Kidney glomerular epithelial cell (primary cell): ENCODE measurements around the gene LDHAL6B.

Experiments used
- DNase-seq: peaks from one replicate; lab custom pipeline; 2025; lab: John Stamatoyannopoulos, UW

LDHAL6B gene

DNA sequence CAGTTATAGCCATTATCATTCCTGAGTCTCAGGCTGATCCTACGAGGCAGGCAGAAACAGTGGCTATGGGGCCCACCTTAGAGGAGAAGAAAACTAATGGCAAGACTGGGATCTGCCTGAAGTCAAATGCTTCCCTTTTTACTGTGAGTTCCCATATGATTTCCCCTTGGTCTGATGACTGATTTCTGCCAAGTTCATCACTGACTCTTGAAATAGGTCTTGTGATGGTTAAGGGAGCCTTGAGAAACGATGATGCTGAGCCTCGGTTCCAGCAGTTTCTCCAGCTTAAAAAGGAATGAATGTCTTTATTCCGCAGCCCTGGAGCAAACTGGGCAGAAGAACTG is 29.4 kb upstream of the LDHAL6B start:
- DNase-seq: no peak

DNA sequence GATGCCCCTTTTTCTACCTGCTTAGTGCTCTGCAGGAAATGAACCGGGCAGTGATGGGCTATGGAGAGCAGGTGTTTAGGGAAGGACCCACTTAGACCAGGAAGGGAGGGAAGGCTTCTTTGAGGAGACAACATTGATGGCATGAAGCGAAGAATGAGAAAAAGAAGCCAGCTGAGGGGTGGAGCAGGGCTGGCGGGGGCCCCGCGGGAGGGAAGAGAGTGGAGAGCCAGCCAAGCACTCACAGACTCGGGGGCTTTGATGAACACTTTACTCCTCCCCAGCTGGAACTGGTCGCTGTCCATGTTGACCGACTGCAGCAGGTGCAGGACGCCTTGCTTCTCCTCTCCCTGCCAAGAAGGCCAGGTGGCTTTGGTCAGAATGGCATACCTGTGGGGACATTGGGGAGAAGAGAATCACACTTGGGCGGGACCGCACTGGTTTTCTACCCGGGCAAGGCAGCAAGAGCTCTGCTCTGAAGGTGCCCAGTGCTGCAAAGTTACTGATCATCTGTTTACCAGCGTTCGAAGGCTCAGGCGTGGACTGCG is 28.4 kb upstream of the LDHAL6B start:
- no peak for DNase-seq

DNA sequence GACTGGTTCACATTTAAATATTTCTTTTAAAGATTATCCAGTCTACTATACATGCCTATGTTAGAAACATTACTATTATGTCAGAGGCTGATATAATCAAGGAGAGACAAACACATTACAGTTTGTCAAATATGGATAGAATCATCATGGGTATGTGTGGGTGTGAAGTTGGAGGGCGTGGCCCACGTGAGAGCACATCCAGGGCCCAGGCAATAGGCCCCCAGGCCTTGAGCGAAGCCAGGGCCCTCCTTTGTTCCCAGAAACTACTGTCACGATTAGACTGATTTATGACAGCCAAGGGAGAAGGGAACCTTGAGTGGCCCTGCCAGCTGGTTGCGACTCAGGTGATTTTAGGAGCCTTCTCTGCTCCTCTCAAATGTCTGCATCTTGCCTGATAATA is 26.9 kb upstream of the LDHAL6B start:
- DNase-seq: no peak

DNA sequence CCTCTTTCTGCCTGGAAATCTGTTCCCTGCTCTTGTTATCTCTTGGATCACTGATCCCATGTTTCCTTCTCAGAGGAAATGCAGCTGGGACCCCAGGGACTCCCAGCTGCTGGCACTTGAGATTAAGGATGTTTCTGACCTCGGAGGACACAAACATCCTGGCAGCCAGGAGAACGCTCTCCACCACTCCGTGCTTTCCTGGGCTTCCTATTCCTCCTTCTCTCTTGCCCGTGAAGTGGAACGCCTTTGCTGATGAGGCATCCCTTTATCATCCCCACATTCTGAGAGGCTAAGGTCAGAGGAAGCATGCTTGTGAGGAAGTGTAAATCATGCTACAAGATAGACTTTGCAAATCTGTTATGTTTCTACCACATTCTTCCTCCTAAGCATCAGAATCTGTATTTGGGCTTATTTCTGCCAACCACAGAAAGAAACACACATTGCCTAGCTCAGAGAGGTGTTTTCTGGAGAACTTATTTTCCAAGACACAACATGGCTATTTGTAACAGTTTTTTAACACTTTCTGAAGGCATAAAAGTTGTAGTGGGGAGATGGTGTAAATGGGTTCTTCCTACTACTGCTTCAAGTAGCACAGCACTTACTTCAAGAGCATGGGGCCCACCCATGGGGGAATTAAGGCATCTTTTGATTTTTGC is 25.6 kb upstream of the LDHAL6B start:
- peak; percentile 83 for DNase-seq

DNA sequence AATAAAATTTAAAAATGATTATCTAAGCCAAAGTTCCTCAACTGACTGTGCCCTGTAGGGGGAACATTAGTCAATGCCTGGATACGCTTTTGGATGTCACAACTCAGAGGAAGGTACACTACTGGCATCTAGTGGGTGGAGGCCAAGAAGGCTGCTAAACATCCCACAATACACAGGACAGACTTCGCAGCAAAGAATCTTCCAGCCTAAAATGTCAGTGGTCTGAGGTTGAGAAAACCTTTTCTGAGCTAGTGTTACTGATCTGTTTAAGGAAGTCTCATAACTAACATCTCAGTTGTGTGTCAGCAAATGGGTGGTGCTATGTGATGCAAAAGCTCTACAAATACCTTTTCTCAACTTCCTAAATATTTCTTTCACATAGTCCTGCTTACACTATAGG is 20.9 kb upstream of the LDHAL6B start:
- no peak for DNase-seq

DNA sequence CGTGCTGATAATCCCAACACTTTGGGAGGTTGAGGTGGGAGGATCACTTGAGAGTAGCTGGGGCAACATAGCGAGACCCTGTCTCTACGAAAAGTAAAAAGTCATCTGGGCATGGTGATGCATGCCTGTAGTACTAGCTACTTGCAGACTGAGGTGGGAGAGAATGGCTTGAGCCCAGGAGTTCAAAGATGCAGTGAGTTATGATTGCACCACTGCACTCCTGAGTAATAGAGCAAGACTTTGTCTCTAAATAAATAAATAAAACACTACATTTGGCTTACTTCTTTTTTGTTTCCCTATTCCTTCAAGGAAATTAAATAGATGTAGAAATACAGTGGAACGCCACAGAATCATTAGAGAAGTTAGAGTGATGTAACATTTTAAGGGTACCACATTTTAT is 20.1 kb upstream of the LDHAL6B start:
- DNase-seq: no peak

DNA sequence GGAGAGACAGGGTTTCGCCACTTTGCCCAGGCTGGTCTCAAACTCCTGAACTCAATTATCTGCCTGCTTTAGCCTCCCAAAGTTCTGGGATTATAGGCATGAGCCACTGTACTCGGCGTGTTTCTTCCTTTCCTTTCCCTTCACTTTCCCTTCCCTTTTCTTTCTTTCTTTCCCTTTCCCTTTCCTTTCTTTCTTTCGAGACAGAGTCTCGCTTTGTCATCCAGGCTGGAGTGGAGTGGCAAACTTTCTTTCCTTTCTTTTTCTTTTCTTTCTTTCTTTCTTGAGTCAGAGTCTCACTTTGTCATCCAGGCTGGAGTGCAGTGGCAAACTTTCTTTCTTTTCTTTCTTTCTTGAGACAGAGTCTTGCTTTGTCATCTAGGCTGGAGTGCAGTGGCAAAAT is 17.4 kb upstream of the LDHAL6B start:
- no peak for DNase-seq

DNA sequence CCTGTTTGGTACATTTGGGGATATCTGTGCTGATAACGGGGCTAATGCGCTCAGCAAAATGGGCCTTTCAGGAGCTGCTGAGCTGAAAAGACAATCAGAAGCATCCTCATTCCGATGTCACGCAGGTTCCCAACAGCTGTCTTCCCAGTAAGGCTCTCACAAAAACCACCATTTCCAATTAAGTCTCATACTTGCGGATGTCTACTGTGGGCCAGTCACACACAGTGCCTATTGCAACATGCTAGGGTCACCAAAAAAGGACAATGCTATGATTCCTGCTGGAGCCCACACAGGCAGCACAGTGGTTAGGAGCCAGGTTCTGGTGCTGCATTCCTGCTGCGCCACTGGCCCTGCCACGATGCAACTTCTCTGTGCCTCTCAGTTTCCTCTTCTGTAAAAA is 16.4 kb upstream of the LDHAL6B start:
- DNase-seq: no peak

DNA sequence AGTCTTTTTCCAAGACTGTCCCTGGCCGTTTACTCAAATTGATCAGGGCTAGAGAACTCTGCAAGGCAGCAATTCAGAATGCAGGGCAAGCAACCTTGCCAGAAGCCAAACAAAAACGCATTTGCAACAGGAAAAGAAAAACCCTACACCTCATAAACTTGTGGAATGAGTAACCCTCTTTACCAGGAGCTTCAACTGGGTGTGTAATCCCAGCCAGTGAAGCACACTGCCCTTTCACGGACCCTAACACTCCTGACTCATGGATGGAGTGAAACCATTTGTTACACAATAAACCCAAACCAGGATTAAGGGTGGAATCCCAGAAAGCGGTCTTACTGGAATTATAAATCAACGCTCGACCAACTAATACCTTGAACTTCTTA is 14.8 kb upstream of the LDHAL6B start:
- DNase-seq: peak; percentile 75

DNA sequence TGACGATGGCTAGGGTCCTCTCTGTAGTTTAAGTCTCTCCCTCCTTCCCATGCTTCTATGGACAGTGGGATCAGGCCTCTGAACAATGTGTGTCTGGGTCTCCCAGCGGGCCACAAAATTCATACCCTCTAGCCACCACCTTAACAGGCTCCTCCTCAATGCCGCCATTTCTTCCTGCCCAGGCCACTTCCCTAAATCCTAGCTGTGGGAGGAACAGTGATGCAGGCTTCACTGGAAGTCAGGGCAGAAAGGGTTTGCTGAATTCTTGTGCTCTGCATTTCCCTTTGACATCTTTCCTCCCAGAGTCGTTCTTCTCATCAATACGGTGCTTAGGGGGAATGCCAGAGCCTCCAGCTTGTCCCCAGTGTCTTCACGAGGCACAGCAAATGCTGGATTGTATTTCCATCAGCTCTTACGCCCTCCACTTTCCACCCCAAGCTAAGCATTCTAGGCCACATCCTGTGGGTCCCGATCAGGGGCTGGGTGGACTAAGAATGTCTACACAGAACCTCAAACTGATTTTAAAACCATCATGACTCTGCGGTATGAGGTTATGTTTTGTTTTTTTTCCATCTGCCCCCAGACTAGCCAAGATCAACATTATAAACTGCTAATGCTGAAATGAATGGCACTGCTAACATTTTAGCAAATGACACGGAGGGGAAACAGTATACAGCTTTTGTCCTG is 11.9 kb upstream of the LDHAL6B start:
- no peak for DNase-seq

DNA sequence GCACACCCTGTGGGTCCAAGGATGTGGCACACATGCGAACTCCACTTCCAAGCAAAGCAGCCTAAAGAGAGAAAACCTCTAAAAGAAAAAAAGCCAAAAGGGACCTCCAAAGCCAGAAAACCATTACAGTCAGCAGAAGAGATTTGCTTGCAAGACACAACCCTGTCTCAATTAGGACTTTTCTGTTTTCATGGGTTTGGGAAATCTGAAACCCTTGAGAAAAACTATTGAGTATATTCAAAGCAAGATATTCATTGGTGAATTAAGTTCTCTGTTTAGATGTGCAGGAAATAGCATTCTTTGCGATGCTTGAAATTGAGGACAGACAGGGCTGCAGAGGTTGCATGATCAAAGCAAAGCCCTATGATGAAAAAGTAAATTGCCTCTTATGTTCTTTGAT is 10.2 kb upstream of the LDHAL6B start:
- DNase-seq: no peak

DNA sequence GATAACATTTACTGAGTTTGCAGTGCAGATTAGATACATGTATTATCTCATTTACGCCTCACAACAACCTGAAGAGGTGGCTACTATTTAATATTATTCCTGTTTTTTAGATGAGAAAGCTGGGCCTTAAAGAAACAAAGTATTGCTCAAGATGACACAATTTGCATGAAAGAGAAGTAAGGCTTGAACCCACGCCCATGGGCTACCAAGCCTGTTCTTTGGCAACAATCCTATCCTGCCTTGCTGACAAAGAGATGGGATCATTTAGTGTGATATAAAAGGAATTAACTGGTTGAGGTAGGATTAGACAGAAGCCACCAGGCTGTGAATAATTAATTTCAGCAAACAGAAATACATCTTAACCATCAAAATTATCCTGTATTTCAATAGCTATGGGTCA is 9.2 kb upstream of the LDHAL6B start:
- DNase-seq: no peak

DNA sequence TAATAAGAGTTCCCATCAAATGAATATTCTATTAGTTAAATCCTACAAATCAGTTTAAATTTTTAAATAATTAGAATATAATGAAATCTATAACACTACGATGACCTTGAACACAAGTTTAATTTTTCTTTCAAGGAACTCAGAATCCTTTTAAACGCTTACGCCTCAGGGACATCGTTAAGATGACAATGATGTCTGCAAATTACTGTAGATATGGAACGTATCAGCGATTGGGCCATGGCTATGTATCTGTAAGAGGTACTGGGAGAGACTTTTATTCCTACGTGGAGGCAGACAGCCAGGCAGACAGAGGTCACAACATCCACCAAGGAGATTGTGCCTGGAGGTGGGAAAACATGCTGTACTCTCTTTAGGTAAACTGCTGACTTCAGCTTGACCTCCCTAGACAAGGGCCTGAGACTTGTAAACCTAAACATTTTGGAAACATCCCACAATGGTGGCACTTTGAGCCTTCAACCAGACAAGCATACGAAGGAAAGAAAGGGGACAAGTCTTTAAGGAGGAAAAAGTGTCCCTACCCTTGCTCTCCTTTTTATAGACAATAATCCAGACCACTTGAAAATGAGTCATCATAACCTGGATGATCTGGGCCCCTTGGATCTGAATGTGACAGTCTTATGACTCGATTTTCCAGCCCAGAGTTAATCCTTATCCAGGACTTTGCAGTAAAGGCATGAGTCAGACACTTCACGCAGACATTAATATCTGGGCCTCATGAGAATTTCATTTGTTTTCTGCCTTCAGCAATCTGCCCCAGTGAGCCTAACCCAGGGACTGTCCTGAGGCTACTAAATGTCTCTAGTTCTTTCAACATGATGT is 6.8 kb upstream of the LDHAL6B start:
- peak; percentile 51 for DNase-seq

DNA sequence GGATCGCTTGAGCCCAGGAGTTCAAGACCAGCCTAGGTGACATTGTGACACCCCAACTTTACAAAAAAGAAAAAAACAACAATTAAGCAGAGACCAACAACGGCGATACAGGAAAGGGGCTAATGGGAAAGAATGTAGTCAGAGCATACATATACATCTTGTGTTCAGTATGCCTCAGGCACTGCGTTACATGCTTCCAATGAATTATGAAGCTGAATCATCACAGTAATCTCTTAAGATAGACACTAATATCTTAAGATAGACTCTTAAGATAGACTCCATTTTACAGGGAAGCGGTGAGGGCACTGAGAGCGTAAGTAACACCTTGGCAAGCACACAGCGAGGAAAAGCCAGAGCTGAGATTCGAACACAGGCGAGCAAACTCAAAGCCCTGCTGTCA is 6.1 kb upstream of the LDHAL6B start:
- no peak for DNase-seq

DNA sequence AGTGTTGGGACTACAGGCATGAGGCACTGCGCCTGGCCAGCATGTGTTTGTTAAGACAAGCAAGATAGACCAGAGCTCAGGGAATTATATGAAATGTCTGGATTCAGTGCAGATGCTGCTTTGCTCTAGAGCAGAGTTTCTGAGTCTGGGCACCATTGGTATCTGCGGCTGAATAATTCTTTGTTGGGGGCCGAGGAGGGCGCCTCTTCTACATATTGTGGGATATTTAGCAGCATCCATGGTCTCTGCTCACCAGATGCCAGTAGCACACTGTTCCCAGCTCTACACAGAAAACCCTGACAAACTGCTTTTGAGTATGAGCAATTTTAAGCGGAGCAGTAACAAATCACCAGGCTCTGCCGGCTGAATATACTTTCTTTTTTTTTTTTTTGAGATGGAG is 3.6 kb upstream of the LDHAL6B start:
- DNase-seq: no peak

DNA sequence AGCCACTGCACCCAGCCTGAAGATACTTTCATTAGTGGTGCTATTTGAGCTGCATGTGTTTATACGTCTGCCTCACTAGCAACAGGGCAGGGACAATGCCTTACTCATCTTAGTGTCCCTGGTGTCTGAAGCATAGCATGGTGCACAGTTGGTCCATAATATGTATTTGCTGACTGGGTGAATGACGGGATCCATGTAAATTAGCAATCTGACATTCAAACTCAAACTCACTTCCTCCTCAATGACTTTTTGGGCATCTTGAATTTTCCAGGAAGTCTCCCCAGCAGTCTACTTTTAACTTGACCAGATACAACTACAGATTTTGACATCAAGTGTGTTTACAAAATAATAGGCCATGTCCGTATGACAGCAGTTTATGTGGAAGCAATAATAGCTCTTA is 3.0 kb upstream of the LDHAL6B start:
- DNase-seq: no peak

DNA sequence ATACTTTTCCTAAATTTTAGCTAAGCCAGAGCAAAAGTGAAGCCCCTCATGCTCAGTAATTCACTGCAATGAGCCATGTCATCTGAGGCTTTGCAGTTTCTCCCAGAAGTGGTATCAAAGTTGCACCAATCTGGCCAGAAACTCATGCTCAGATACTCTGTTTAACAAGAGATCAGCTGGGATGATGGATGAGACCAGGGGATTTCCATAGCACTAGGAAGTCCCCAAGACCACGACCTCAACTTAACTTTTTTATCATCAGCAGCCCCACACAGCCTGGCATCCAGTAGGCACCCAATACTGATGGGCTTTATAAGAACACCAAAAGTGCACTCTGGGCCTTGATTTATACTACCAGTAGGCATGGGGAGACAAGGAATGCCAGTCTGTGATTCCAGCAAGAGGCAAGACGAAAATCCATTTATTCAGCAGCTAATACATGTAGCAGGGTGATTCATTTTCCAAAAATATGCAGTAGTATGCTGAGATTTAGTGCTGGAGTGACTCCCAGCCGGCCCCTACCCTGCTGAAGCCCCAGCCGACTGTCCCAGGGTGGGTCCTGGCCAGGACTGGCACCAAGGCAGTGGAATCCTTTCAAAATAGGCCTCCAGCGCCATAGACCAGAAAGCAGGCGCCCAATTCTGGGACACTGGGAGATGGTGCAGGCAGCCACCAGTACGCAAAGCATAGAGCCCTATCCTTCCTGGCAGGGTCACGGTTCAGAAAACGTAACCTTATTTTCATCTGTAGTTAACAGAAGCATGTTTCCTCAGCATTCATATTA is 612 bp upstream of the LDHAL6B start:
- DNase-seq: no peak

DNA sequence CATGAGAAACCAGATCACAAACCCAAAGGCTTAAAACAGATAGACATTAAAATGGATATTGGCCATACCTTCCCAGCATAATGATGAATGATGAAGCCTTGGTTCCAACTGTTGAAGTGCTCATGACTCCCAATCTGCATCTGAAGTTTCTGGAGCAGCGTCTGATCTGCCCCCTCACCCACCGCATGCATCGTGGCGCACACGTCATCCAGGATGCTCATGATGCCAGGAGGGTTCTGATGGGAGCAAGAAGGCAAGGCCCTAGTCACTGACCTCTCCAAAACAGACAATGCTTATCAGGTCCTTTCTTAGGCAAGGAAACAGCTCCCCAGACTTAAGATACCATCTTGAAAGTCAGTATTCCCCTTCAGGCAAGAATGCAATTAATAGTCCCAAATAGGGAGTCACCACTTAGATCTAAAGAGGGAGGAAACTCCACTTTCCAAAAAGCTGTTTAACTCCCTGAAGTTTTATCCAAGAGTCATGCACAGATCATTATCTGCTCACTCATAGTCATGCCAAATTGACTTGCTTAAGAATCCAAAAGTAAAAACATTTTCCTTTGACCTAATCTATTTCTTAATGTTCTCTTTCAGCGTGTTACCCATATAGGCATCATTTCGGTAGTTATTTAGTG is 2.1 kb downstream of the LDHAL6B start:
- no peak for DNase-seq

DNA sequence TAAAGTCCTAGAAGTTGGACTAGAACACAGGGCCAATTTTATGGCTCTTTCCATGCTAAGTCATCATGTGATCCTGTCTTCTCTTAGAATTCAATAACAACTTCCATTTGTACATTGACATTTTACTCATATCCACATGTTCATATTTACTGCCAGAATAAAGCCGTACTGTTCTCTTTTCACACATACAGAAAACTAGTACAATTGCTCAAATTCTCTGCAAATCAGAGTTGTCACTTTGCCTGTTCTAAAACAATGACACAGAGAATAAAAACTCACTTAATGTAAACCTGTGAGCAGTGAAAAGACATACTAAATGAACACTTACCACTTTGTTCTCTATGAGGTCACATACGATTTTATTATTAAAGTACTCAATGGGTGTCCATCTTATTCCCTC is 3.5 kb downstream of the LDHAL6B start:
- DNase-seq: no peak

DNA sequence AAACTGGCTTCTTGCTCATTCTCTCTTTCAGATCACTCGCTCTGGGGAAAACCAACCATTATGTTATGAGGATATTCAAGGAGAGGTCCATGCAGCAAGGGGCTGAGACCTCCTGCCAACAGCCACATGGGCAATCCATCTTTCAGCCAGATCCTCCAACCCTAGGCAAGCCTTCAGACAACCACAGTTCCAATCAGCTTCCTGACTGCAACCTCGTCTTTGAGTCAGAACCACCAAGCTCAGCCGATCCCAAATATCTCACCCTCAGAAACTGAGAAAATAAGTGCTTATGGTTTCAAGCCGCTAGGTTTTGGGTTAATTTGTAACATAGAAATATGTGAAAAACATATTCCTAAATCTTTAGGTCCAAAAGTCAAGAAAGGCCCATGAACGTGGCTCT is 10.3 kb downstream of the LDHAL6B start:
- no peak for DNase-seq

DNA sequence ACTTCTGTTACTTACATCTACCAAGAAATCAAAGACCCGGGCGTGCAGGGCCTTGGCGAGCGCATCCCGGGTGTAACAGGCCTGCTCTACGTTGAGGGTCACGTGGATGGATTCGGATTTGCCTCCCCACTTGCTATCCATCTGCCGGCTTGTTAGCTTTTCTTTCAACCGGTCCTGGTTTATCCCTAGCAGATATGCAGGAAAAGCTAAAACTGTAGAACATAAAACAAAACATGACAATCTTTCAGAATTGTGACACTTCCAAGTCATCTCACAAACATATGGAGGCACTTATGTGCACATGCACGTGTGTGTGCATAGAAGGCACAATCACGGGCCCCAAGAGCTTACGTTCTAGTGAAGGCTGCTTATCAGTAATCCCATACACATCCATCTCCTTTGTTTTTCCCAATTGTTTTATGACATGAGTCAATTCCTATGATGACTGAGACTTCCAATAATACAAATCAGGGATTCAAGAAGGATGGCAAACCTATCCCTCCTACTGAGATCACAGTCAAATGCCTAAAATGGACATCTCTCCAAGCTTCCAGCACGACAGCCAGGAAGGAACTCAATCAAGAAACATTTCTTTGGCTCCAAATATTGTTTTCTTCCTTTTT is 11.3 kb downstream of the LDHAL6B start:
- DNase-seq: no peak
